IMR-90 (cell line): ENCODE data around the gene ACSS3. TPM values are rescaled to one million over a fixed set of nuclear protein-coding genes. Genes with fewer than 3 reads are reported as not detected.

Source experiments
- ATAC-seq: fragments of 200-7000 bp; cut with Tn5 transposase; 2 replicates; pipeline ENCODE4 v1.9.1; 2020; ENCODE audit warnings: low read depth, mild to moderate bottlenecking, moderate library complexity
- BruUV-seq: library from RNA; stranded (reverse); fragments of 400-500 nt; replicated peaks from 2 replicates; lab custom pipeline; 2021; lab: Mats Ljungman, UMichigan
- CTCF ChIA-PET: fragments of 300-600 bp; formaldehyde crosslinking; extraction: SDS; loops from one replicate; lab custom pipeline; 2021; ENCODE audit warnings: antibody characterized with exemption; lab: Yijun Ruan, JAX
- POLR2A ChIA-PET: fragments of 300-600 bp; sonication (Branson Sonifier 250); formaldehyde crosslinking; loops from one replicate; lab custom pipeline; 2022; ENCODE audit warnings: antibody characterized with exemption; ENCODE audit not compliant: unreplicated experiment; lab: Charles Lee
- DNase-seq: peaks from one replicate; pipeline ENCODE4 v3.0.0; 2013
- H2AFZ ChIP-seq: replicated peaks from 2 replicates; pipeline ENCODE3; 2013; ENCODE audit warnings: low read length, mild to moderate bottlenecking; ENCODE audit not compliant: poor library complexity
- H2AK5ac ChIP-seq: 2 replicates; pipeline ENCODE4 v1.6.1; 2013; ENCODE audit warnings: low read depth, low read length, inconsistent platforms
- H2AK9ac ChIP-seq: replicated peaks from 2 replicates; pipeline ENCODE3; 2013; ENCODE audit warnings: mild to moderate bottlenecking, low read depth, low read length, moderate library complexity; ENCODE audit not compliant: poor library complexity
- H2BK120ac ChIP-seq: 2 replicates; pipeline ENCODE4 v1.6.1; 2013; ENCODE audit warnings: low read depth, low read length, inconsistent platforms
- H2BK15ac ChIP-seq: 3 replicates; pipeline ENCODE4 v1.6.1; 2013; ENCODE audit warnings: low read depth, low read length, inconsistent platforms
- H2BK20ac ChIP-seq: 2 replicates; pipeline ENCODE4 v1.6.1; 2013; ENCODE audit warnings: low read depth, mild to moderate bottlenecking, inconsistent platforms, low read length, moderate library complexity
- H2BK5ac ChIP-seq: 2 replicates; pipeline ENCODE4 v1.6.1; 2013; ENCODE audit warnings: mild to moderate bottlenecking, low read depth, low read length, inconsistent platforms; ENCODE audit not compliant: poor library complexity, severe bottlenecking
- H3K14ac ChIP-seq: replicated peaks from 2 replicates; pipeline ENCODE4 v1.6.1; 2013; ENCODE audit warnings: low read depth, low read length, inconsistent platforms
- H3K18ac ChIP-seq: 2 replicates; pipeline ENCODE4 v1.6.1; 2013; ENCODE audit warnings: low read depth, low read length, control low read depth
- H3K23ac ChIP-seq: 2 replicates; pipeline ENCODE4 v1.6.1; 2013; ENCODE audit warnings: low read depth, low read length, inconsistent platforms
- H3K27ac ChIP-seq: 2 replicates; pipeline ENCODE4 v1.5.1; 2013; ENCODE audit warnings: mild to moderate bottlenecking, control low read depth, low read length; ENCODE audit not compliant: insufficient read depth
- H3K27me3 ChIP-seq: 2 replicates; pipeline ENCODE4 v1.6.1; 2013; ENCODE audit warnings: low read length; ENCODE audit not compliant: control insufficient read depth, insufficient read depth
- H3K36me3 ChIP-seq: 2 replicates; pipeline ENCODE4 v1.6.1; 2013; ENCODE audit warnings: low read length, mixed read lengths; ENCODE audit not compliant: control insufficient read depth, insufficient read depth
- H3K4ac ChIP-seq: 2 replicates; pipeline ENCODE4 v1.6.1; 2013; ENCODE audit warnings: low read depth, low read length, inconsistent platforms
- H3K4me1 ChIP-seq: 2 replicates; pipeline ENCODE4 v1.6.1; 2013; ENCODE audit warnings: low read length, mixed read lengths; ENCODE audit not compliant: control insufficient read depth, insufficient read depth
- H3K4me2 ChIP-seq: 2 replicates; pipeline ENCODE4 v1.6.1; 2013; ENCODE audit warnings: low read depth, mild to moderate bottlenecking, control low read depth, low read length, moderate library complexity
- H3K4me3 ChIP-seq: 2 replicates; pipeline ENCODE4 v1.5.1; 2013; ENCODE audit warnings: low read depth, mild to moderate bottlenecking, control low read depth, low read length, moderate library complexity; ENCODE audit not compliant: insufficient read depth
- H3K56ac ChIP-seq: 2 replicates; pipeline ENCODE4 v1.6.1; 2013; ENCODE audit warnings: low read length, inconsistent platforms; ENCODE audit not compliant: insufficient read depth; ENCODE audit errors: extremely low read depth
- H3K79me1 ChIP-seq, 2 experiments: 2 replicates each; pipeline ENCODE4 v1.6.1; 2013; ENCODE audit warnings: low read length in 2 of 2, inconsistent platforms in 1 of 2, low read depth in 1 of 2
- H3K9ac ChIP-seq: 2 replicates; pipeline ENCODE4 v1.6.1; 2013; ENCODE audit warnings: low read depth, low read length, control low read depth
- H3K9me1 ChIP-seq: 2 replicates; pipeline ENCODE4 v1.6.1; 2013; ENCODE audit warnings: low read length, inconsistent platforms; ENCODE audit not compliant: insufficient read depth
- H3K9me3 ChIP-seq: 2 replicates; pipeline ENCODE4 v1.6.1; 2013; ENCODE audit warnings: low read length; ENCODE audit not compliant: control insufficient read depth, insufficient read depth
- H4K20me1 ChIP-seq: 2 replicates; pipeline ENCODE4 v1.6.1; 2013; ENCODE audit warnings: low read length, inconsistent platforms; ENCODE audit not compliant: insufficient read depth
- H4K5ac ChIP-seq: 2 replicates; pipeline ENCODE4 v1.6.1; 2013; ENCODE audit warnings: mild to moderate bottlenecking, low read depth, low read length, control low read depth
- H4K8ac ChIP-seq, 2 experiments: 2 replicates each; pipeline ENCODE4 v1.6.1; 2013; ENCODE audit warnings: low read depth in 2 of 2, low read length in 2 of 2, control low read depth in 1 of 2, inconsistent platforms in 1 of 2
- H4K91ac ChIP-seq: 2 replicates; pipeline ENCODE4 v1.6.1; 2013; ENCODE audit warnings: low read depth, low read length, inconsistent platforms; ENCODE audit not compliant: insufficient read depth
- BHLHE40 ChIP-seq: fragments of 150-350 bp; IDR thresholded peaks from 2 replicates; pipeline ENCODE4 v1.6.1; 2016; ENCODE audit warnings: mild to moderate bottlenecking, low read depth, low read length
- CEBPB ChIP-seq: IDR thresholded peaks from 2 replicates; pipeline ENCODE4 v1.6.1; 2012; ENCODE audit warnings: low read depth, low read length, improper control_type of control experiment
- CHD1 ChIP-seq: IDR thresholded peaks from 2 replicates; pipeline ENCODE4 v1.6.1; 2012; ENCODE audit warnings: low read depth, low read length, improper control_type of control experiment
- FOS ChIP-seq: fragments of 150-350 bp; IDR thresholded peaks from 2 replicates; pipeline ENCODE4 v1.6.1; 2016; ENCODE audit warnings: low read depth, low read length
- MAZ ChIP-seq: IDR thresholded peaks from 2 replicates; pipeline ENCODE4 v1.6.1; 2012; ENCODE audit warnings: low read depth, mild to moderate bottlenecking, low read length, improper control_type of control experiment, moderate library complexity, borderline replicate concordance
- MXI1 ChIP-seq: IDR thresholded peaks from 2 replicates; pipeline ENCODE4 v1.6.1; 2012; ENCODE audit warnings: low read depth, mild to moderate bottlenecking, low read length, moderate library complexity, borderline replicate concordance
- NFE2L2 ChIP-seq: fragments of 150-350 bp; IDR thresholded peaks from 2 replicates; pipeline ENCODE4 v1.6.1; 2016; ENCODE audit warnings: low read depth, mild to moderate bottlenecking, low read length
- POLR2A ChIP-seq: IDR thresholded peaks from 2 replicates; pipeline ENCODE4 v1.6.1; 2012; ENCODE audit warnings: mild to moderate bottlenecking, low read depth, low read length
- RAD21 ChIP-seq: IDR thresholded peaks from 2 replicates; pipeline ENCODE4 v1.6.1; 2012; ENCODE audit warnings: low read length, improper control_type of control experiment
- RCOR1 ChIP-seq: IDR thresholded peaks from 2 replicates; pipeline ENCODE4 v1.6.1; 2012; ENCODE audit warnings: mild to moderate bottlenecking, low read length, improper control_type of control experiment; ENCODE audit not compliant: insufficient replicate concordance
- RFX5 ChIP-seq: IDR thresholded peaks from 2 replicates; pipeline ENCODE4 v1.8.0; 2012; ENCODE audit warnings: low read depth, mild to moderate bottlenecking, low read length, moderate library complexity
- SMC3 ChIP-seq: fragments of 150-350 bp; IDR thresholded peaks from 2 replicates; pipeline ENCODE4 v1.6.1; 2016; ENCODE audit warnings: low read depth, mild to moderate bottlenecking, antibody characterized with exemption, low read length, moderate library complexity
- WGBS, 2 experiments: methylation state at CpG; one replicate each; pipeline versions ENCODE4 v1.1.5 to v1.1.7; 2013; ENCODE audit warnings: missing lambda C conversion rate in 2 of 2; ENCODE audit not compliant: insufficient read length in 1 of 2; ENCODE audit errors: extremely low coverage in 2 of 2; 5-methylcytosine and 5-hydroxymethylcytosine counted together
- dilution Hi-C: fragments of 300-500 bp; cut with HindIII; formaldehyde crosslinking; loops from one replicate; pipeline ENCODE4 v1.14.3; 2018; ENCODE audit warnings: low sequenced_read_pairs; ENCODE audit not compliant: unreplicated experiment
- in situ Hi-C: fragments of 300-500 bp; cut with MboI; formaldehyde crosslinking; loops from 3 replicates; pipeline ENCODE4 v1.14.3; 2019; ENCODE audit warnings: low sequenced_read_pairs, inconsistent platforms, mixed read lengths
- intact Hi-C: fragments of 100-400 bp; cut with micrococcal nuclease; formaldehyde crosslinking; loops from 2 replicates; pipeline ENCODE4 v1.10.0; 2022
- polyA plus RNA-seq, 3 experiments: library from polyadenylated mRNA; depleted of rRNA; stranded (reverse); fragments of >200 nt; gene quantifications; 2 replicates each; pipeline ENCODE4 v1.2.3, GENCODE V29; 2012; ENCODE audit warnings: low replicate concordance in 1 of 3
- total RNA-seq: library from RNA; depleted of rRNA; stranded (reverse); fragments of >200 nt; gene quantifications from 2 replicates; pipeline ENCODE4 v1.2.3, GENCODE V29; 2012
- TF ChIP-seq, protein P1 (sequence below): fragments of 150-350 bp; IDR thresholded peaks from 2 replicates; pipeline ENCODE4 v1.6.1; 2016; ENCODE audit warnings: low read depth, mild to moderate bottlenecking, low read length, moderate library complexity, borderline replicate concordance
- TF ChIP-seq, protein P2 (sequence below): conservative IDR thresholded peaks from 2 replicates; pipeline ENCODE4 v1.5.1; 2012; ENCODE audit warnings: mild to moderate bottlenecking, low read depth, low read length, improper control_type of control experiment
- TF ChIP-seq, protein P3 (sequence below): fragments of 150-350 bp; IDR thresholded peaks from 2 replicates; pipeline ENCODE4 v1.6.1; 2017; ENCODE audit warnings: mild to moderate bottlenecking, antibody characterized with exemption, low read length, low read depth

The ACSS3 gene
- total and polyA plus RNA-seq, 2 of the 4 experiments (the other 2 are of a cell fraction): 0.84 to 2.0 TPM

DNA sequence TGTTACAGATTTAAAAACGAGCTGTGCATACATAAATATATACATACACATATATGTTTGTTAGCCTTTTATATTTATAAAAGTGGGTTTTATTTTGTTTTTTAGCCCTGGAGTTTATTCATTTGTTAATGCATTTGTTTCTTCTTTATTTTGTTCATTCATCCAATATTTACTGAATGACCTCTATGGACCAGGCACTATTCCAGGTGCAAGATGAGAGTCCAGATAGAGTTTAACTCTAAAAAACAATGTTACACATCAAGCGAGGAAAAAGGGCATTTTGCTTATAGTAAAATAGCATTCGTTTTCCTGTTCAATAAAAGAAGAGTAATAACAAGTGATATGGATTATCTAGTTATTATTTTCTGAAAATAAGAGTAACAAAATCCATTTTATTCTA, 14.2 kb downstream of the ACSS3 start:
- Histone ChIP-seq H4K20me1 (no peaks in the 10 kb centered on the region), H3K18ac (no peak overlapping the region), H3K9ac (no peak overlapping the region), H3K4ac (no peak overlapping the region), H3K27ac (no peak overlapping the region), H2AFZ (no peak overlapping the region), H2AK9ac (no peak overlapping the region), H3K23ac (no peak overlapping the region), H3K4me3 (no peak overlapping the region), H3K9me1 (0 out of 2 replicates have a peak, but pooled peaks cover 4% of the 10 kb centered on the region), H3K56ac (no peak overlapping the region), H3K14ac (no peak overlapping the region), H2BK120ac (no peak overlapping the region), H3K27me3 (no peaks in the 10 kb centered on the region), H4K91ac (no peak overlapping the region), H3K4me2 (no peak overlapping the region), H2AK5ac (no peak overlapping the region), H4K8ac (no peak overlapping the region), H3K9me3 (no peaks in the 10 kb centered on the region), H2BK15ac (no peak overlapping the region), H3K4me1 (no peaks in the 10 kb centered on the region), H2BK20ac (no peak overlapping the region), H2BK5ac (no peak overlapping the region), H3K36me3 (no peaks in the 10 kb centered on the region), H3K79me1 (no peaks in the 10 kb centered on the region), H4K5ac (no peak overlapping the region)
- DNase-seq (no peak), ATAC-seq (no peak)
- dilution Hi-C loops (no loop called here), intact Hi-C loops (no loop called here), in situ Hi-C loops (no loop called here)
- ChIA-PET POLR2A (no interaction called here), CTCF (interaction anchor here (1.0 kb wide), 1 partner anchor 9 kb away, joined by 3 read pairs; no protein-coding TSS in a partner anchor)
- TF ChIP-seq FOS: no peak
- TF ChIP-seq SMC3: no peak
- no peak for TF ChIP-seq BHLHE40
- no peak for TF ChIP-seq POLR2A
- TF ChIP-seq NFE2L2: no peak
- no peak for TF ChIP-seq MXI1
- no peak for TF ChIP-seq RCOR1
- TF ChIP-seq RAD21: no peak
- TF ChIP-seq CEBPB: no peak
- TF ChIP-seq, protein P1, sequence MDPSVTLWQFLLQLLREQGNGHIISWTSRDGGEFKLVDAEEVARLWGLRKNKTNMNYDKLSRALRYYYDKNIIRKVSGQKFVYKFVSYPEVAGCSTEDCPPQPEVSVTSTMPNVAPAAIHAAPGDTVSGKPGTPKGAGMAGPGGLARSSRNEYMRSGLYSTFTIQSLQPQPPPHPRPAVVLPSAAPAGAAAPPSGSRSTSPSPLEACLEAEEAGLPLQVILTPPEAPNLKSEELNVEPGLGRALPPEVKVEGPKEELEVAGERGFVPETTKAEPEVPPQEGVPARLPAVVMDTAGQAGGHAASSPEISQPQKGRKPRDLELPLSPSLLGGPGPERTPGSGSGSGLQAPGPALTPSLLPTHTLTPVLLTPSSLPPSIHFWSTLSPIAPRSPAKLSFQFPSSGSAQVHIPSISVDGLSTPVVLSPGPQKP: no peak
- no peak for TF ChIP-seq CHD1
- TF ChIP-seq, protein P2, sequence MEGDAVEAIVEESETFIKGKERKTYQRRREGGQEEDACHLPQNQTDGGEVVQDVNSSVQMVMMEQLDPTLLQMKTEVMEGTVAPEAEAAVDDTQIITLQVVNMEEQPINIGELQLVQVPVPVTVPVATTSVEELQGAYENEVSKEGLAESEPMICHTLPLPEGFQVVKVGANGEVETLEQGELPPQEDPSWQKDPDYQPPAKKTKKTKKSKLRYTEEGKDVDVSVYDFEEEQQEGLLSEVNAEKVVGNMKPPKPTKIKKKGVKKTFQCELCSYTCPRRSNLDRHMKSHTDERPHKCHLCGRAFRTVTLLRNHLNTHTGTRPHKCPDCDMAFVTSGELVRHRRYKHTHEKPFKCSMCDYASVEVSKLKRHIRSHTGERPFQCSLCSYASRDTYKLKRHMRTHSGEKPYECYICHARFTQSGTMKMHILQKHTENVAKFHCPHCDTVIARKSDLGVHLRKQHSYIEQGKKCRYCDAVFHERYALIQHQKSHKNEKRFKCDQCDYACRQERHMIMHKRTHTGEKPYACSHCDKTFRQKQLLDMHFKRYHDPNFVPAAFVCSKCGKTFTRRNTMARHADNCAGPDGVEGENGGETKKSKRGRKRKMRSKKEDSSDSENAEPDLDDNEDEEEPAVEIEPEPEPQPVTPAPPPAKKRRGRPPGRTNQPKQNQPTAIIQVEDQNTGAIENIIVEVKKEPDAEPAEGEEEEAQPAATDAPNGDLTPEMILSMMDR: no peak
- TF ChIP-seq RFX5: no peak
- no peak for TF ChIP-seq MAZ
- TF ChIP-seq, protein P3, sequence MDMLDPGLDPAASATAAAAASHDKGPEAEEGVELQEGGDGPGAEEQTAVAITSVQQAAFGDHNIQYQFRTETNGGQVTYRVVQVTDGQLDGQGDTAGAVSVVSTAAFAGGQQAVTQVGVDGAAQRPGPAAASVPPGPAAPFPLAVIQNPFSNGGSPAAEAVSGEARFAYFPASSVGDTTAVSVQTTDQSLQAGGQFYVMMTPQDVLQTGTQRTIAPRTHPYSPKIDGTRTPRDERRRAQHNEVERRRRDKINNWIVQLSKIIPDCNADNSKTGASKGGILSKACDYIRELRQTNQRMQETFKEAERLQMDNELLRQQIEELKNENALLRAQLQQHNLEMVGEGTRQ: no peak
- BruUV-seq: no TSS peak
- no CpG with 5 or more reads among the region's 3 CpGs for WGBS, 2 experiments
